WTC11 (cell line): ENCODE results near the gene ALS2CL. TPM values are rescaled to one million over a fixed set of nuclear protein-coding genes. Genes with fewer than 3 reads are reported as not detected.
A peak's percentile ranks its signal among the peaks of the same experiment; 100 is the strongest.

Experiments used
- ATAC-seq: fragments of 200-7000 bp; cut with Tn5 transposase; 2 replicates; pipeline ENCODE4 v1.10.0; 2021; ENCODE audit warnings: mild to moderate bottlenecking, moderate library complexity
- CTCF ChIA-PET: fragments of 300-600 bp; sonication (Branson Sonifier 250); formaldehyde crosslinking; loops from one replicate; lab custom pipeline; 2021; ENCODE audit warnings: antibody characterized with exemption; lab: Charles Lee
- POLR2A ChIA-PET: fragments of 350-600 bp; sonication (Branson Sonifier 250); formaldehyde crosslinking; loops from one replicate; lab custom pipeline; 2021; ENCODE audit warnings: antibody characterized with exemption; lab: Charles Lee
- DNase-seq: peaks from one replicate; pipeline ENCODE4 v3.0.0; 2021; ENCODE audit warnings: low spot score
- H3K27ac Mint-ChIP-seq: 2 replicates; pipeline ENCODE4 v1.8.0; 2021; ENCODE audit warnings: mixed read lengths
- H3K27me3 Mint-ChIP-seq: 2 replicates; pipeline ENCODE4 v1.8.0; 2021; ENCODE audit warnings: low read depth, mild to moderate bottlenecking, moderate library complexity, mixed read lengths
- H3K36me3 Mint-ChIP-seq: 2 replicates; pipeline ENCODE4 v1.8.0; 2021; ENCODE audit warnings: mixed read lengths
- H3K4me1 Mint-ChIP-seq: 2 replicates; pipeline ENCODE4 v1.8.0; 2022; ENCODE audit warnings: mixed read lengths
- H3K4me3 Mint-ChIP-seq: 2 replicates; pipeline ENCODE4 v1.8.0; 2021; ENCODE audit warnings: mild to moderate bottlenecking, moderate library complexity, mixed read lengths
- H3K9me3 Mint-ChIP-seq: 2 replicates; pipeline ENCODE4 v1.8.0; 2021; ENCODE audit warnings: mixed read lengths
- AFF4 ChIP-seq: sonication (generic); formaldehyde crosslinking; IDR thresholded peaks from 2 replicates; pipeline ENCODE4 v1.8.1; 2023; ENCODE audit warnings: mild to moderate bottlenecking, missing genetic modification reagents, borderline replicate concordance
- ATF1 ChIP-seq: sonication (generic); formaldehyde crosslinking; IDR thresholded peaks from 2 replicates; pipeline ENCODE4 v1.8.1; 2023; ENCODE audit warnings: mild to moderate bottlenecking, moderate library complexity, missing genetic modification reagents
- EMX1 ChIP-seq: fragments of 250-450 bp; sonication (Bioruptor Pico); IDR thresholded peaks from 2 replicates; pipeline ENCODE4 v1.8.0; 2021; ENCODE audit warnings: mild to moderate bottlenecking
- ESRRA ChIP-seq: sonication (generic); formaldehyde crosslinking; IDR thresholded peaks from 2 replicates; pipeline ENCODE4 v1.8.1; 2022; ENCODE audit warnings: mild to moderate bottlenecking, missing genetic modification reagents, borderline replicate concordance
- FOXP4 ChIP-seq: sonication (generic); formaldehyde crosslinking; IDR thresholded peaks from 2 replicates; pipeline ENCODE4 v1.8.0; 2022; ENCODE audit warnings: mild to moderate bottlenecking, missing genetic modification reagents
- HMGA2 ChIP-seq: fragments of 250-450 bp; sonication (Bioruptor Pico); IDR thresholded peaks from 2 replicates; pipeline ENCODE4 v1.4.0; 2021; ENCODE audit warnings: mild to moderate bottlenecking, moderate library complexity
- HMGXB4 ChIP-seq: sonication (generic); formaldehyde crosslinking; IDR thresholded peaks from 2 replicates; pipeline ENCODE4 v1.8.1; 2023; ENCODE audit warnings: mild to moderate bottlenecking, moderate library complexity, missing genetic modification reagents
- JAZF1 ChIP-seq: fragments of 250-450 bp; sonication (Bioruptor Pico); IDR thresholded peaks from 2 replicates; pipeline ENCODE4 v1.9.0; 2021; ENCODE audit warnings: moderate library complexity, mild to moderate bottlenecking, inconsistent platforms
- JUN ChIP-seq: sonication (generic); formaldehyde crosslinking; IDR thresholded peaks from 2 replicates; pipeline ENCODE4 v1.8.0; 2023; ENCODE audit warnings: mild to moderate bottlenecking, missing genetic modification reagents
- MLX ChIP-seq: sonication (generic); formaldehyde crosslinking; IDR thresholded peaks from 2 replicates; pipeline ENCODE4 v1.8.1; 2023; ENCODE audit warnings: mild to moderate bottlenecking, missing genetic modification reagents, moderate library complexity
- NFYB ChIP-seq: sonication (generic); formaldehyde crosslinking; conservative IDR thresholded peaks from 2 replicates; pipeline ENCODE4 v1.8.0; 2022; ENCODE audit warnings: low read depth, missing genetic modification reagents
- NR2C2 ChIP-seq: sonication (generic); formaldehyde crosslinking; IDR thresholded peaks from 2 replicates; pipeline ENCODE4 v1.8.0; 2022; ENCODE audit warnings: mild to moderate bottlenecking, missing genetic modification reagents
- PRDM15 ChIP-seq: sonication (generic); formaldehyde crosslinking; IDR thresholded peaks from 2 replicates; pipeline ENCODE4 v1.8.0; 2022; ENCODE audit warnings: missing genetic modification reagents
- SOX15 ChIP-seq: fragments of 250-450 bp; sonication (Bioruptor Pico); IDR thresholded peaks from 2 replicates; pipeline ENCODE4 v1.9.0; 2021; ENCODE audit warnings: mild to moderate bottlenecking
- ZNF423 ChIP-seq: fragments of 250-450 bp; sonication (Bioruptor Pico); IDR thresholded peaks from 2 replicates; pipeline ENCODE4 v2.1.2; 2022; ENCODE audit warnings: mild to moderate bottlenecking, moderate library complexity
- total RNA-seq: library from RNA; stranded (reverse); gene quantifications from 3 replicates; pipeline ENCODE4 v1.2.3, GENCODE V29; 2021

The ALS2CL gene
- total RNA-seq, 1 experiment from 2014 or later: 12.6 TPM

GRCh38 chr3:46700772-46701171, 7.3 kb upstream of the ALS2CL start:
- H3K9me3 Mint-ChIP-seq: no peaks in the 10 kb centered on the region
- POLR2A ChIA-PET: no interaction called here
- H3K4me1 Mint-ChIP-seq: peaks cover 2% of the 10 kb centered on the region
- H3K27ac Mint-ChIP-seq: no peak overlapping the region
- CTCF ChIA-PET: interaction anchor here (1.3 to 2.5 kb wide), 3 partner anchors 15 to 212 kb away, joined by 5 to 14 read pairs (median 11); no protein-coding TSS in a partner anchor
- peak overlapping the region; percentile 46 for H3K4me3 Mint-ChIP-seq
- H3K27me3 Mint-ChIP-seq: peaks cover 27% of the 10 kb centered on the region
- no peak for DNase-seq
- ATAC-seq: no peak
- TF ChIP-seq NFYB (no peak), MLX (CRISPR knock-in tag) (no peak), ZNF423 (no peak), ATF1 (no peak), HMGXB4 (no peak), PRDM15 (CRISPR knock-in tag) (no peak), SOX15 (CRISPR knock-in tag) (no peak), JUN (CRISPR knock-in tag) (no peak), JAZF1 (CRISPR knock-in tag) (no peak), EMX1 (CRISPR knock-in tag) (no peak), HMGA2 (CRISPR knock-in tag) (no peak), NR2C2 (no peak), FOXP4 (CRISPR knock-in tag) (no peak), AFF4 (CRISPR knock-in tag) (no peak), ESRRA (CRISPR knock-in tag) (no peak)
- H3K36me3 Mint-ChIP-seq: no peaks in the 10 kb centered on the region
